Mammary epithelial cell (primary cell): ENCODE measurements around the gene TRIB2.

Source experiments
- EZH2 ChIP-seq: IDR thresholded peaks from 2 replicates; pipeline ENCODE4 v1.6.1; 2012; ENCODE audit warnings: low read length, inconsistent platforms, borderline replicate concordance
- TF ChIP-seq, protein P1 (sequence below), 2 donors: IDR thresholded peaks in 1 of 2; conservative IDR thresholded peaks in 1 of 2; 2 replicates each; pipeline ENCODE4 v1.5.1; 2011 to 2012; ENCODE audit warnings: inconsistent platforms in 2 of 2, low read length in 2 of 2, mild to moderate bottlenecking in 2 of 2, control low read depth in 1 of 2, low read depth in 1 of 2; ENCODE audit not compliant: insufficient read depth in 1 of 2; ENCODE audit errors: extremely low read depth in 1 of 2

DNA sequence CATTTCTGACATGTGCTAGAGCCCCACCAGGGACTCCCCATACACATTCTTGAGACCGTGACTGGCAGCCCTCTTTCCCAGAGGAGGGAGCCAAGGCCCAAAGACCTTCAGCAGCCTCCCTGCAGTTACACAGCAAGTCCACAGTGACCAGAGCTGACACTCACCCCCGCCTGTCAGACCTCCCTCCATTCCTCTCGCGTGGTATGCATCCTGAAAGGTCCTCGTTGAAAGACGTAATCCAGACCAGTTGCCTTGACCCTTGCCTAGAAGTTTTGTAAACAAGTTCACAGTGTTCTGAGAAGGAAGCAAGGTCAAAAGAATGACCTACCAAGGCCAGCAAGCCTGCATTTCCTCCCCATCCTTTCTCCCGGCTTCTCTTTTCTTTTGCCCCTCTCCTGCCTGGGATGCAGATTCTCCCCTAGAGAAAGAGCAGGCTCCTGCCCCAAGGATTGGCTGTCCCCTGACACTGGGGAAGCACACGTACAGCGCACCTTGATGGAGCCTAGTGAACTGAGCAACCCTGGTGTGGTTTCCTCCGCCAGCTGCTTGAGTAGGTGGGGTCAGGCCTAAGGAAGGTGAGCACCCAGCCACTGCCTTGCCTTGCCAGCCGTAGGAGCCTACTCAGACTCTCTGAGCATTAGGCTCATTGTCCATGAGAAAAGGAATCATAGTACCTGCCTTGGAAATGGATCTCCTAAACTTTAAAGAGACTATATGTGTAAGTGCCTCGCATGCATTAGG is 18.3 kb downstream of the TRIB2 start:
- TF ChIP-seq, protein P1, sequence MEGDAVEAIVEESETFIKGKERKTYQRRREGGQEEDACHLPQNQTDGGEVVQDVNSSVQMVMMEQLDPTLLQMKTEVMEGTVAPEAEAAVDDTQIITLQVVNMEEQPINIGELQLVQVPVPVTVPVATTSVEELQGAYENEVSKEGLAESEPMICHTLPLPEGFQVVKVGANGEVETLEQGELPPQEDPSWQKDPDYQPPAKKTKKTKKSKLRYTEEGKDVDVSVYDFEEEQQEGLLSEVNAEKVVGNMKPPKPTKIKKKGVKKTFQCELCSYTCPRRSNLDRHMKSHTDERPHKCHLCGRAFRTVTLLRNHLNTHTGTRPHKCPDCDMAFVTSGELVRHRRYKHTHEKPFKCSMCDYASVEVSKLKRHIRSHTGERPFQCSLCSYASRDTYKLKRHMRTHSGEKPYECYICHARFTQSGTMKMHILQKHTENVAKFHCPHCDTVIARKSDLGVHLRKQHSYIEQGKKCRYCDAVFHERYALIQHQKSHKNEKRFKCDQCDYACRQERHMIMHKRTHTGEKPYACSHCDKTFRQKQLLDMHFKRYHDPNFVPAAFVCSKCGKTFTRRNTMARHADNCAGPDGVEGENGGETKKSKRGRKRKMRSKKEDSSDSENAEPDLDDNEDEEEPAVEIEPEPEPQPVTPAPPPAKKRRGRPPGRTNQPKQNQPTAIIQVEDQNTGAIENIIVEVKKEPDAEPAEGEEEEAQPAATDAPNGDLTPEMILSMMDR (conservative IDR thresholded peaks at IDR 0.05 in 1 of 2, IDR thresholded peaks at IDR 0.05 in 1 of 2; ENCODE audit: extremely low read depth in 1 of 2, insufficient read depth in 1 of 2, low read depth in 1 of 2, low read length in 2 of 2) = no peak
- no peak for TF ChIP-seq EZH2
